ENCODE measurements around the gene TMEM114.

Gene TMEM114

GRCh38 chr16:8611122-8611521 is 20.8 kb upstream of the TMEM114 start:
- no peak for DNase-seq

GRCh38 chr16:8607214-8607613 is 16.9 kb upstream of the TMEM114 start:
- no peak for DNase-seq

- no peak for DNase-seq
These were observed 15.2 kb upstream of the TMEM114 start for GRCh38 chr16:8605554-8605953.

- no peak for DNase-seq
These were observed 9.9 kb upstream of the TMEM114 start for GRCh38 chr16:8600144-8600775.

GRCh38 chr16:8596581-8596980 is 6.3 kb upstream of the TMEM114 start:
- no peak for DNase-seq

GRCh38 chr16:8595783-8596182 is 5.5 kb upstream of the TMEM114 start:
- DNase-seq, result no peak

GRCh38 chr16:8594149-8594666 is 3.9 kb upstream of the TMEM114 start:
- DNase-seq, result no peak

- no peak for DNase-seq
These were observed 1.1 kb upstream of the TMEM114 start for GRCh38 chr16:8591451-8591850.

- no peak for DNase-seq
These were observed 500 bp upstream of the TMEM114 start for GRCh38 chr16:8590811-8591210.

- no peak for DNase-seq
These were observed 1.0 kb downstream of the TMEM114 start for GRCh38 chr16:8589057-8589899.

GRCh38 chr16:8588682-8589056 is 1.6 kb downstream of the TMEM114 start:
- DNase-seq, result no peak

- DNase-seq, result no peak
These were observed 3.2 kb downstream of the TMEM114 start for GRCh38 chr16:8587065-8587464.

- DNase-seq, result no peak
These were observed 4.5 kb downstream of the TMEM114 start for GRCh38 chr16:8585857-8586256.

- no peak for DNase-seq
These were observed 5.3 kb downstream of the TMEM114 start for GRCh38 chr16:8585041-8585440.

GRCh38 chr16:8583732-8584131 is 6.6 kb downstream of the TMEM114 start:
- no peak for DNase-seq

- no peak for DNase-seq
These were observed 7.1 kb downstream of the TMEM114 start for GRCh38 chr16:8583199-8583598.

- DNase-seq, result no peak
These were observed 8.3 kb downstream of the TMEM114 start for GRCh38 chr16:8581831-8582580.

GRCh38 chr16:8579559-8579958 is 10.8 kb downstream of the TMEM114 start:
- no peak for DNase-seq

- no peak for DNase-seq
These were observed 12.5 kb downstream of the TMEM114 start for GRCh38 chr16:8577678-8578304.

GRCh38 chr16:8576141-8577004 is 13.9 kb downstream of the TMEM114 start:
- no peak for DNase-seq

- DNase-seq, result no peak
These were observed 14.9 kb downstream of the TMEM114 start for GRCh38 chr16:8575399-8575798.

All from CD4-positive, alpha-beta T cell treated with Interleukin-17A for 4 hours (primary cell).